Cardiac septum (tissue), 1 donor: Measurements from ENCODE around the gene HCN3. TPM values are rescaled to one million over a fixed set of nuclear protein-coding genes. Genes with fewer than 3 reads are reported as not detected.
"Not testable (repeated sequence)": the region's sequence is repeated elsewhere in the genome, so short reads cannot be mapped to it uniquely, and the experiment has no call there.

Experiments
- DNase-seq: peaks from one replicate; pipeline ENCODE4 v3.0.0-alpha.2; 2020; ENCODE audit warnings: low spot score
- intact Hi-C: fragments of 100-400 bp; cut with DNase I; formaldehyde crosslinking; loops from one replicate; pipeline ENCODE4 v1.14.0; 2022
- long read RNA-seq: library from polyadenylated mRNA; unstranded; transcript quantifications from one replicate; pipeline ENCODE4 v2.0.0, GENCODE V29; 2021
- total RNA-seq: library from RNA; stranded (reverse); fragmentation: NEBNext Ultra II Directional; extraction: Animal tissue kit (Norgen Biotek cat#: 25700); gene quantifications from one replicate; pipeline ENCODE4 v1.2.1, GENCODE V29; 2021
- donor health status: DM: no; HTN: no; CAD: no.

HCN3 gene
- total RNA-seq: 2.2 TPM
- long read RNA-seq: 0 reads

DNA sequence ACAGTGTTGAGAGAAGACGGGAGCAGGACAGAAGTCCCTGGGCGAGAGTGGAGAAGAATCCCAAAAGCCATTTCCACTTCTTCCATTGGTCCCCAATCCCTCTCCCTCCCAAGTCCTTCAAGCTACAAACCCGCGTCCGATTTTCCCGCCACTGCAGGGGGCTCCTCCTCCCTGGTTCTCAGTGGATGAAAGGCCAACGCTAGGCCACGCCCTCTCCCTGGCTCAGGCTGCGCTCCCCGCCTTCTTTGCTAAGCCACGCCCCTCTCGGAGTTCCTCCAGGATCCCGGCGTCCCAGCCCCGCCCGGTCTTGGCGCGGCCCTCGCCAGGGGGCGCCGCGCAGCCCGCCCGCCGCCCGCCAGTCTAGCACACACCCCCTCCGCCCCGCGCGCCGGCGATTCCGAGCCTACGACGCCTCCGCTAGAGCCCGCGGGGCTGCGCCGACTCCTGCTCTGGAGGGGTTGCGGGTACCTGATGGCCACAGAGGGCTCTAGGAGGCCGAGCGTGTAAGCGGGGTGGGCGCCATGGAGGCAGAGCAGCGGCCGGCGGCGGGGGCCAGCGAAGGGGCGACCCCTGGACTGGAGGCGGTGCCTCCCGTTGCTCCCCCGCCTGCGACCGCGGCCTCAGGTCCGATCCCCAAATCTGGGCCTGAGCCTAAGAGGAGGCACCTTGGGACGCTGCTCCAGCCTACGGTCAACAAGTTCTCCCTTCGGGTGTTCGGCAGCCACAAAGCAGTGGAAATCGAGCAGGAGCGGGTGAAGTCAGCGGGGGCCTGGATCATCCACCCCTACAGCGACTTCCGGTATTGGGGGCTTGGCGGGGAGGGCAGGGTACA is at the start of gene HCN3:
Gene HCN3 (plus strand): TSS at position 394 of the 832 bp plus-strand sequence. CDS start 128 bp downstream, at position 522.
- intact Hi-C loops: loop anchor here (1.0 to 2.0 kb wide), 2 partner anchors 32 to 47 kb away; partner anchors contain the start of gene FDPS
- peak; percentile 99 for DNase-seq

DNA sequence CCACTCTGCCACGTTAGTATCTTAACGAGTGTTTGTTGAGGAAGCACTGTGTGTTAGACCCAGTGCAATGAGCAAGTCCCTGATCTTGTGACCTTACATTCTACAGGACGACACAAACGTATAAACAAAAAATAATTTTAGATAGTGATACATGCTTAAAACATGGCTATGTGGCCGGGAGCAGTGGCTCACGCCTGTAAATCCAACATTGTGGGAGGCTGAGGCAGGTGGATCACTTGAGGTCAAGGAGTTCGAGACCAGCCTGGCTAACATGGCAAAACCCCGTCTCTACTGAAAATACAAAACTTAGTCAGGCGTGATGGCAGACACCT is 49.2 kb upstream of the HCN3 start:
- intact Hi-C loops: loop anchor here (5.0 kb wide), 1 partner anchor 51 kb away; no protein-coding TSS in a partner anchor
- DNase-seq: no peak

- intact Hi-C loops, DNase-seq: not testable (repeated sequence)
Measured at GRCh38 chr1:155231302-155231701, 46.0 kb upstream of the HCN3 start.

GRCh38 chr1:155232001-155232978 is 45.0 kb upstream of the HCN3 start:
- intact Hi-C loops, DNase-seq: not testable (repeated sequence)

- intact Hi-C loops: not testable (repeated sequence)
Measured at GRCh38 chr1:155233502-155233901, 43.8 kb upstream of the HCN3 start.

GRCh38 chr1:155235375-155235774 is 41.9 kb upstream of the HCN3 start:
- intact Hi-C loops, DNase-seq: not testable (repeated sequence)

More at GRCh38 chr1:155233502-155233901, 43.8 kb upstream of the HCN3 start:
- not testable (repeated sequence) for DNase-seq

DNA sequence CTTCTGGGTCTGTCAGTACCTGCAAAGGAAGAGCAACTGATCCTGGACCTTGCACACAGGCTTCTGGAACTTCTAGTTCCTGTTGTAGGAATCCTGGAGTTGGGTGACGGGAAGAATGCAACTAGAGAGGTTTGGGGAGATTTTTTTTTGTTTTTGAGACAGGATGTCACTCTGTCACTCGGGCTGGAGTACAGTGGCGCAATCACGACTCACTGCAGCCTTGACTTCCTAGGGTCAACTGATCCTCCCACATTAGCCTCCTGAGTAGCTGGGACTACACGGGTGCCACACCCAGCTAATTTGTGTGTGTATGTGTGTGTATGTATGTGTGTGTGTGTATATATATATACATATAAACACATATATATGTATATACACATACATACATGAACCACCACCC is 40.8 kb upstream of the HCN3 start:
- DNase-seq: no peak
- intact Hi-C loops: no loop called here

- intact Hi-C loops: no loop called here
- peak; percentile 92 for DNase-seq
Measured at GRCh38 chr1:155241069-155241679, 36.1 kb upstream of the HCN3 start.

DNA sequence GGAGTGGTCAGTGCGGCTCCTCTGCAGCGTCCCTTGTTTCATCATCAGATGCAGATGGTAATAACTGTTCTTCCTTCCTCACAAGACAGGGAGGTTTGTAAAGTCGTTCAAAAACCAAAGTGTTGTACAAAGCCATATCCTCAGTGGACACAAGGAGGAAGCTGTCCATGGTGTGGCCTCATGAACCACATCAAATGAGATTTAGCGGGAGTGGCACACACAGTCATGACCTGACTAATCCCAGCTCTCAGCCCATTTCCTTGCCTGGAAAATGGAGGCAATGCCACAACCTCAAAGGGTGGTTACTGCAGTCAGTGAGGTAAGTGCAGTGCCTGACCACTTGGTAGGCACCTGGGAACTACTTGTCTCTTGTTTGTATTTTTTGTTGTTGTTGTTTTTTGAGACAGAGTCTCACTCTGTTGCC is 35.4 kb upstream of the HCN3 start:
- DNase-seq: no peak
- intact Hi-C loops: no loop called here

DNA sequence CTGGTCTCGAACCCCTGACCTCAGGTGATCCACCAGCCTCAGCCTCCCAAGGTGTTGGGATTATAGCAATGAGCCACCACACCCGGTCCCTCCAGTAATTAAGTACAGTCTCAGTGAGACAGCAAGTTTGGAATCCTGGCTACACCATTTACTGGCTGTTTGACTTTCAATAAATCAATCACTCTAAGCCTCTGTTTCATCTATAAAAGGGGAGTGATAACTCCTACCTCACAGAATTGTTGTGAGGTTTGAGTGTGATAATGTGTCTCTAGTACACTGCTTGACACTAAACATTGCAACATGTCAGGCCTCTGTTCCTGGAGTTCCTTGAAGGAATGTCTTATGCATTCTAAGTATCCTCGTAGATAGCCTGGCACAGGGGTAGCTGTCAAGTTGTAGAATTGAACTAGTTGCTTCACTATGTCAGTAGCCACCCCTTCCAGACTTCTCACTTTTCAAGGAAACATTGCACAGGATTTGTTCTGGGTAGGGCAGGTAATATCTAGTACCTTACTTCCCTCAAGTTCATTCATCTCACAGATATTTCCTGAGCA is 34.4 kb upstream of the HCN3 start:
- DNase-seq: no peak
- intact Hi-C loops: no loop called here

GRCh38 chr1:155244368-155245162 is 32.7 kb upstream of the HCN3 start:
- peak; percentile 98 for DNase-seq
- intact Hi-C loops: loop anchor here (2.0 kb wide), 1 partner anchor 36 kb away; the partner anchor contains the start of gene MTX1

DNA sequence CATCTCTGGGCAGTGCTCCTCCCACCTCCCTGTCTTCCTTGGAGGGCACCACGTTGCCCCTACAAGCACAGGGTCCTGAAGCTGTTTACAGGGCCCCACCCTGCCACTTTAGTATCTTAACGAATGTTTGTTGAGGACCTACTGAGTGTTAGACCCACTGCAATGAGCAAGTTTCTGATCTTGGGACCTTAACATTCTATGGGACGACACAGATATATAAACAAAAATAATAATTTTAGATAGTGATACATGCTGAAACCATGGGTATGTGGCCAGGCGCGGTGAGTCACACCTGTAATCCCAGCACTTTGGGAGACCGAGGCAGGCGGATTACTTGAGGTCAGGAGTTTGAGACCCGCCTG is 32.1 kb upstream of the HCN3 start:
- intact Hi-C loops: loop anchor here (2.0 kb wide), 1 partner anchor 36 kb away; the partner anchor contains the start of gene MTX1
- DNase-seq: no peak

- intact Hi-C loops, DNase-seq: not testable (repeated sequence)
Measured at GRCh38 chr1:155246796-155247195, 30.5 kb upstream of the HCN3 start.

- DNase-seq: no peak
Measured at GRCh38 chr1:155247667-155248553, 29.4 kb upstream of the HCN3 start.

DNA sequence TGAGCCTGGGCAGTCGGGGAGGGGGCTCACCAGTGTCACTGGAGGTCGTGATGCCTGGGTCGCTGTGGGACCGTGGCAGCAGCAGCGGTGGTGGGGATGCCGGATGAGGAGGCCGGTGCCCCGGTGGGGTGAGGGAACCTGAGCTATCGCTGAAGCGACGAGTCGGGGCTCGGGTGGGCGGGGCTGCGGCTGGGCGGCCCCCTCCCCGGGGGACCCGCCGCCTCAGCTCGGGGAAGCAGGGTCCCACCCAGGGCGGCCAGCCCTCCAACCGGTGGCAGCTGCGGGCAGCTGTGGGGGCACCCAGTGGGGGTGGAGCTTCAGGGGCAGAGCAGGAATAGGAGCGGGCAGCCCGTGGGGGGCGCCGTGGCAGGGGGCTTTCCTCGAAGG is 27.0 kb upstream of the HCN3 start:
- intact Hi-C loops: loop anchor here (2.0 kb wide), 2 partner anchors 73 to 343 kb away; no protein-coding TSS in a partner anchor
- DNase-seq: no peak

More at GRCh38 chr1:155247667-155248553, 29.4 kb upstream of the HCN3 start:
- intact Hi-C loops: no loop called here

DNA sequence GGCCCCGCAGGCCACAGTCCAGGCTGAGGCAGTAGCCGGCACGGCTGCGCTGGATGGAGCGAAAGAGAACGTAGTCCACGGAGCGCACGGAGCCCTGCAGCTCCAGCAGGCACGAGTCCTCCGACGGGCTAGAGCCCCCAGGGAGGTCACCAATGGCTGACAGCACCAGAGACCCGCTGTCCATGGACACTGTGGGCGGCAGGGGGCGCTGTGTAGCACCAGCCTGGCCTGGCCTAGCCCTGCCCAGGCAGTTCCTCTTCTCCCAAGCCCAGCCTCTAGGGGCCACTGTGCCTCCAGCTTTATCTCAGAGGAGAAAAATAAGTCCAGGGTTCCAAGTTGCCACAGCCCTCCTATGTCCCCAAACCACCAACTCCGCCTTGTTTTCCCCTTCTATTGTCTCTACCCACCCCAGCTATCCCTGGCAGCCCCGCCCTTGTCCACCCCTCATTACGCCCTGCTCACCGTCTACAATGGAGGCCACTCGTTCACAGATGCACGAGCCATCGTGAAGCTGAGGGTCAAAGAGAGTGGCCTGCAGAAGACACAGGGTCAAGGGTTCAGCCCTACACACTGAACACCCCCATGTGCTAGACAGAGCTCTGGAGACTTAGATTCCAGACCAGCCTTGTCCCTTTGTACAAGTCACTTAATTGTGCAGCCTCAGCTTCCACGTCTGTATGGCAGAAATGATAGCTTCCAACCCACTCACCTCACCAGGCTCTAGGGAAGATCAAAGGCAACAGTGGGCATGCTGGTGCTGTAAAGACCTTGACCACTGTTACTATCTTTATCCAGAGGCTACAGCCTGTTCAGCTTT is 26.4 kb upstream of the HCN3 start:
- DNase-seq: peak; percentile 97
- intact Hi-C loops: loop anchor here (2.0 kb wide), 2 partner anchors 72 to 342 kb away; no protein-coding TSS in a partner anchor
